Adipose tissue (tissue), 3 donors: ENCODE data around the gene LANCL2. TPM values are rescaled to one million over a fixed set of nuclear protein-coding genes. Genes with fewer than 3 reads are reported as not detected.
A peak's percentile ranks its signal among the peaks of the same experiment; 100 is the strongest.

ENCODE experiments used
- H3K27ac ChIP-seq: one replicate; pipeline ENCODE4 v1.5.1; 2013; ENCODE audit warnings: low read depth, low read length
- WGBS, 3 donors: extraction: QIAGEN DNeasy Blood & Tissue Kit; methylation state at CpG; one replicate each; pipeline ENCODE4 v1.1.7; 2013; 5-methylcytosine and 5-hydroxymethylcytosine counted together
- polyA plus RNA-seq, 3 donors: library from polyadenylated mRNA; stranded (reverse); fragments of 200-250 nt; gene quantifications; one replicate each; pipeline ENCODE4 v1.2.3, GENCODE V29; 2013
- donor health status: healthy with polysubstance abuse.
- donor health status: Bipolar disorder and iron deficiency.
- donor health status: healthy.

Gene LANCL2, protein sequence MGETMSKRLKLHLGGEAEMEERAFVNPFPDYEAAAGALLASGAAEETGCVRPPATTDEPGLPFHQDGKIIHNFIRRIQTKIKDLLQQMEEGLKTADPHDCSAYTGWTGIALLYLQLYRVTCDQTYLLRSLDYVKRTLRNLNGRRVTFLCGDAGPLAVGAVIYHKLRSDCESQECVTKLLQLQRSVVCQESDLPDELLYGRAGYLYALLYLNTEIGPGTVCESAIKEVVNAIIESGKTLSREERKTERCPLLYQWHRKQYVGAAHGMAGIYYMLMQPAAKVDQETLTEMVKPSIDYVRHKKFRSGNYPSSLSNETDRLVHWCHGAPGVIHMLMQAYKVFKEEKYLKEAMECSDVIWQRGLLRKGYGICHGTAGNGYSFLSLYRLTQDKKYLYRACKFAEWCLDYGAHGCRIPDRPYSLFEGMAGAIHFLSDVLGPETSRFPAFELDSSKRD
- polyA plus RNA-seq, result 10 to 100 TPM in 1 of 3 donors, 1 to 10 TPM in 2; 4.5 to 13.3 (median 6.6) TPM

- 0 to 1% (median 0%) methylated on average over 27 to 28 of the region's 28 CpGs for WGBS, 3 donors
- H3K27ac ChIP-seq, result peak within 1 kb of the TSS; percentile 91
Observed at GRCh38 chr7:55365205-55365674, at the start of gene LANCL2. TSS of gene LANCL2 (plus strand) at chr7:55365337. CDS start at chr7:55366026, 689 bp downstream.

- WGBS, 3 donors, result 38 to 61% (median 40%) methylated on average over 5 of the region's 5 CpGs
- no peak overlapping the region for H3K27ac ChIP-seq
Observed at GRCh38 chr7:55325371-55325792, 39.8 kb upstream of the LANCL2 start.

- 53 to 70% (median 58%) methylated on average over 11 of the region's 11 CpGs for WGBS, 3 donors
- H3K27ac ChIP-seq, result no peak overlapping the region
Observed at GRCh38 chr7:55326081-55326835, 38.9 kb upstream of the LANCL2 start.

DNA sequence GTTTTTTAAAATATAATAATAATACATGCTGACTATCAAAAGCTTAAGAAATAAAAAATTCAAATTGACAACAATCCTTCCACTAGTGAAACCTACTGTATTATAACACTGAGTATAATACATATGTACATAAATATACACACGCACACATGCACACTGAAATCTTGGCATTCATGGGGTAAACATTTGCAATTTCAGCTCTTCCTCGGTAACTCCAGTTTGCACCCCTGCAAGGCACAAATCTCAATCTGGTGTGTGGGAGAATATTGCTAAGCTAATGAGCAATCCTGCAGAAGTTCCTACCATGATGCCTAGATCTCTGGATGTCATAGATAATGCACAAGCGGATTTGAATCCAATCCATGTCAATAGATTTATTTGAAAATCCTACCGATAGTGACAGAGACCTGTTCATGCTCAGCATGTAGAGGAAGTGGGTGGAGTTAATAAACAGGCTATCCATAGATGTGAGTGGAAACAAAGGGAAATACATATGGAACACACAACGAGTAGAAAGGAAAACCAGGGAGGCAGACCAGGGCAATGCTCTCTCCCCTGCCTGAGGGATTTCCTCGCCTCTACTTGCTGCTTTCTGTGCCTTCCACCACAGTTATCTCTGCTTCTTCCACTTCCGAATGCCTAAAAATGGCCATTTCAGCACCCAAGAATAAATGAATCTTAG, 38.1 kb upstream of the LANCL2 start:
- WGBS, 3 donors, result 75 to 87% (median 78%) methylated on average over 7 of the region's 7 CpGs
- no peak overlapping the region for H3K27ac ChIP-seq

DNA sequence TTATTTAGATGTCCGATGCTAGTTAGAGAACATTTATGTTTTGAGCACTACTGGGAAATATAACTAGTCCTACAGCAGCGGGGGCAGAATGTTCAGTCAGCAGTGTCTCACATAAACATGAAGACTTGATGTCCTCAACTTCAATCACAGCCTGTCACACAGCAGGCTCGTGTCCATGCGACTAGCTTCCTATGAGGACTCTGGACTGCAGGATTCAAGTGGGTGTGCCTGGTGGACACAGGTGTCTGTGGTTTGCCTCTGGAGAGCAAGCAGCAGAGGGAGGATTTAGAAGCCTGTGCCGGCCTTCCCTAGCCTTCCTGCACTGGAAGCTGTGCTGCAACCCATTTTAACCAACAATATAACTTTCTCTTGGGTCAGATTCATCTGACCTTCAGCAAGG, 30.0 kb upstream of the LANCL2 start:
- 75 to 82% (median 81%) methylated on average over 5 of the region's 5 CpGs for WGBS, 3 donors
- H3K27ac ChIP-seq, result no peak overlapping the region

DNA sequence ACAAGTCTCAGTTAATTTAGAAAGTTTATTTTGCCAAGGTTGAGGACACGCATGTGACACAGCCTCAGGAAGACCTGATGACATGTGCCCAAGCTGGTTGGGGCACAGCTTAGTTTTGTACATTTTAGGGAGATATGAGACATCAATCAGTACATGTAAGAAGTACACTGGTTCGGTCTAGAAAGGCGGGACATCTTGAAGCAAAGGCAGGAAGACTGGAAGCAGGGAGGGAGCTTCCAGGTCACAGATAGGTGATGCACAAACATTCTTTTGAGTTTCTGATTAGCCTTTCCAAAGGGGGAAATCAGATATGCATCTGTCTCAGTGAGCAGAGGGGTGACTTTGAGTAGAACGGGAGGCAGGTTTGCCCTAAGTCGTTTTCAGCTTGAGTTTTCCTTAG, 29.4 kb upstream of the LANCL2 start:
- H3K27ac ChIP-seq, result no peak overlapping the region
- WGBS, 3 donors, result 67 to 80% (median 74%) methylated on average over 5 of the region's 5 CpGs

DNA sequence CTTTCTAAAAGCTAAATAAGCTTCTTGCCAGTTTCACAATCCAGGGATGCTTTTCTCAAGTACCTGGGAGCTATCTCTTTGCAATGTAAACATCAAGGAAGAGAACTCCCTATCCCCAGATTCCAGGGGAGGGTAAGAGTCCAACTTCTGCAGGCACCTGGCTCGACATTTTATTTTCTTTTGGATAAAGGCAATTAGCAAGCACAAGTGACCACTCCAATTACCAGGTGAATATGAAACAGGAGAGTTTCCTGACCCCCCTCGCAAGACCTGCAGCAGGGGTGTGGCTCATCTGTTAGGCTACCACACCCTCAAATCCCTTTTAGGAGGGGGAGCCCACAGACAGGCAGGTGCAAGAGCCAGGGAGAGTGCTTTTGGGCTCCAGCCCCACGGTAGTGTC, 28.6 kb upstream of the LANCL2 start:
- WGBS, 3 donors, result 60 to 76% (median 76%) methylated on average over 3 of the region's 3 CpGs
- H3K27ac ChIP-seq, result no peak overlapping the region

DNA sequence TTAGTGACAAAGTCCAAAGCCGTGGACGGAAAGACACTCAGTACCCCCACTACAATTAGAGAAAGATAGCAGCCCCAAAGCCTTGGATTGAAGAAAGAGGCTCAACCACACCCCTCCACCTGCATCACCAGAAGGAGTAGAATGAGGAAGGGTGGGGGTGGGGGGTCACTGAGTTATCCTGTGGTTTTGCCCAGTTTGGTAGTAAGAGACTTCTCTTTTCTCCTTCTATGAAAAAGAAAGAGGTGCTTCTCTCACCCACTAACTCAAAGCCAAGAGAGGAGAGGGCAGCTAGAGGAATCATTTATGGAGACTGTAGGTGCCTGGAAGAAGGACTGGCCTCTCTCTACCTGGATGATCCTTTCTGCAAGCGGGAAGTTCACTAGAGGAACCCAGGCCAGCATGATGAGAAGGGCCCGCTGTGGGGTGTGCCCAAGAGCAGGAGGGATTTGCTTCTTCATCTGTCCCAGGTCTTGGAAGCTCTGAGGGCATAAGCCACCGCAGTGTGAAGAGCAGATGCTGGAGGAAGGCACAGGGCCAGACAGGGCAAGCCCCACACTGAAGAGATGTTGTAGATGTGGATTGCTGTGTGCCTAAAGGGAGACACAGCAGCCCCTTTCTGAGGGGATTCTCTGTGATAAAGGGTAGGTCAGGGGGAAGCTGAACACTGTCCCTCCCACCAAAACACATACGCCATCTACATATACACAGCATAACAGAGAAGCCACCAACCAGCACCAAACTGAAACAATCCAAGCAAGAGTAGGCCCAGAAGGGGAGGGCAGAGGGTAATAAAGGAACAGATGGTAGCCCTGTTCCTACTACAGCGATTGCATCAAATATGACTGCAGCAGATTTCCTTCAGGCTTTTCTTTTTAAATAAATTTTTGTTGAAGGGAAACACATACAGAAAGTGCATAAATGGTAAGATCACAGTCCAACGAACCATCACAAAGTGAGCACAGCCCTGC, 25.8 kb upstream of the LANCL2 start:
- no peak overlapping the region for H3K27ac ChIP-seq
- WGBS, 3 donors, result 72 to 82% (median 78%) methylated on average over 8 of the region's 8 CpGs

DNA sequence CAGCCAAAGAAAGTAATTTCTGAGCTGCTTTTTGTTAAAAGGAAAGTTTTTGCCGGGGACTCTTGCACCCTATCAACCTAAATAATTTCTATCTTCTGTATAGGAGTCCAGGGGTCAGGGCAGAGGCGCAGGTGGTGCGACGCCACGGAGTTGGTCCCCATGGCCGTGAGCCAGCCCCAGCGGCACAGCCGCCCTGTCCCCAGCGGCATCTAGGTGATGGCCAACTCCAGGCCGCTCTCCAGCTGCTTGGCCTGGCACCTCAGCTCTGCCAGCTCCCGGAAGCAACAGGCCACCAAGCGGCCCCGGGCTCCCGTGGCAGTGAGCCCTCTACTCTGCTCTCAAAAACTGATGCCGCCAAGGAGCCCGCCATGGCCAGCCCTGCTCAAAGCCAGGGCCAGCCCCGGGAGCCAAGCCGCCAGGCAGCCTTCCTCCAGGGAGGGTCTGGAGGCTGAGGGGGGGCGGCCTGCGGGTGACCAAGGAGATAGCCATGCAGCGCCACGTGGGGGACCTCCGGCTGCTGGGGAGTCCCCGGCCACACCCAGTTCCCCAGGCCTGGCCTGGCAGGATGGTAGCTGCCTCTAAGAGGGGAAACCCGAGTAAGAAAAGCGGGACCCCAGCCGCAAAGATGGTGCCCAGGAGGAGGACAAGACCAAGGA, 22.8 kb upstream of the LANCL2 start:
- H3K27ac ChIP-seq, result no peak overlapping the region
- 92 to 94% (median 93%) methylated on average over 26 to 27 of the region's 27 CpGs for WGBS, 3 donors

- WGBS, 3 donors, result 89 to 93% (median 92%) methylated on average over 37 to 42 of the region's 42 CpGs
- no peak overlapping the region for H3K27ac ChIP-seq
Observed at GRCh38 chr7:55343002-55343781, 21.9 kb upstream of the LANCL2 start.

DNA sequence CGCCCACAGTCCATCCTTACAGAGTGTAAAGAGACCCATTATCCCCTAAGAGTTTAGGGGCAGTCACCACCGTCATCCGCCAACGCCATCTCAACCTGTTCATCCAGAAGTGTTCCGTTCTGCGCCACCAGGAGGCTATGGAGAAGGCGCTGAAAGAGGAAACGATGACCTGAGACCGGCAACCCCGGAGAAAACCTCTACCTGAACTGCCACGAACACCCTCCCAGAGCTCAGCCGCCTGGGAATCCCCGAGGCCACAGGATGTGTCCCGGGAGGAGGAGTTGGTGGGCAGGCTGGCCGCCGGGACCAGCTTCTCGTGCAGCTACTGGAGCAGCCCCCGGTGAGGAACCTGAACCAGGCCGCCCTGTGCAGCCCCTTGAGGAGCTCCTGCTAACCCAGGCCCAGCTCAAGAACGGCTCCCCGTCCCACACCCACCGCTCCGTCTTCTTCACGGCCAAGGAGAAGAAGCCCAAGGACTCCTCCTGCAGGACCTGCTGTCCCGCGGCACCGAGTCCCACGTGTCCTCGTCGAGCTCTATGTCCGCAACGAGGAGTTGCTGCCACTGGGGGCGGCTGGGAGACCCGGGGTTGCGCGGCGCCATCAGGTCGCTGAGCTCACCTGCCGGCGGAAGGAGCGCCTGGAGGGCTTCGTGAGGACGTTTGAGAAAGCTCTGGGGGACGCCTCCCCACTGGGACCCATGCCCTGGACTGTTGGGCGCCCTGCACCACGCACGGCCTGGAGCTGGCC, 21.1 kb upstream of the LANCL2 start:
- WGBS, 3 donors, result 92 to 93% (median 93%) methylated on average over 43 to 47 of the region's 47 CpGs
- no peak overlapping the region for H3K27ac ChIP-seq

DNA sequence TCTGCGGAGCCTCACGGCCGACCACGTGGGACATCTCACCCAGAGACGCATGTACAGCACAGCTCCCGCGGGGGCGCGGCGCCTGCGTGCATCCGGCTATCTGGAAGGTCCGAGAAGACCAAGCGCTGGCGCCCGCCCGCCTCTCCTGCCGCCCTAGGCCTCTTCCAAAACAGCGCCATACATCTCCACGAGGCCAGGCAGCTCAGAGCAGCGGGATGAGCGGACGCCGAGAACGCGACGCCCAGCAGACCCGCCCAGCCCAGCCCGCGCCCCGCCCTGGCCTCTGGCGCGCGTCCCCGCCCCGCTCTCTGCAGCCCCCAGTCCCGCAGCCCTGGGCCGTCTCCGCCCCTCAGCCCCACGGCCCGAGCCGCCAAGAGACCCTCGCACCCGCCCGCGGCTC, 20.3 kb upstream of the LANCL2 start:
- WGBS, 3 donors, result 43 to 54% (median 51%) methylated on average over 29 to 46 of the region's 46 CpGs
- no peak overlapping the region for H3K27ac ChIP-seq

GRCh38 chr7:55345292-55345691, 19.8 kb upstream of the LANCL2 start:
- 66 to 78% (median 75%) methylated on average over 21 to 22 of the region's 22 CpGs for WGBS, 3 donors
- no peak overlapping the region for H3K27ac ChIP-seq

GRCh38 chr7:55348502-55348901, 16.6 kb upstream of the LANCL2 start:
- 48 to 74% (median 56%) methylated on average over 4 of the region's 4 CpGs for WGBS, 3 donors

GRCh38 chr7:55349121-55349520, 16.0 kb upstream of the LANCL2 start:
- no peak overlapping the region for H3K27ac ChIP-seq
- WGBS, 3 donors, result 41 to 65% (median 50%) methylated on average over 2 of the region's 2 CpGs

More at GRCh38 chr7:55348502-55348901, 16.6 kb upstream of the LANCL2 start:
- no peak overlapping the region for H3K27ac ChIP-seq

- WGBS, 3 donors, result 65 to 78% (median 72%) methylated on average over 7 of the region's 7 CpGs
- H3K27ac ChIP-seq, result no peak overlapping the region
Observed at GRCh38 chr7:55350281-55350680, 14.9 kb upstream of the LANCL2 start.
